HepG2 (cell line): ENCODE results near the gene BCAM. TPM values are rescaled to one million over a fixed set of nuclear protein-coding genes. Genes with fewer than 3 reads are reported as not detected.

ENCODE experiments used
- ATAC-seq: fragments of 200-7000 bp; cut with Tn5 transposase; 3 replicates; pipeline ENCODE4 v1.9.1; 2020; ENCODE audit warnings: mild to moderate bottlenecking, moderate library complexity
- BruUV-seq: library from RNA; stranded (reverse); fragments of 400-500 nt; replicated peaks from 2 replicates; lab custom pipeline; 2021; lab: Mats Ljungman, UMichigan
- CTCF ChIA-PET: fragments of 300-600 bp; formaldehyde crosslinking; extraction: SDS; loops from one replicate; lab custom pipeline; 2021; ENCODE audit warnings: low total read pairs, inconsistent platforms, low intra/inter-chr PET ratio; lab: Yijun Ruan, JAX
- POLR2A ChIA-PET: fragments of 350-600 bp; sonication (Branson Sonifier 250); formaldehyde crosslinking; loops from one replicate; lab custom pipeline; 2020; ENCODE audit warnings: antibody characterized with exemption, inconsistent platforms; lab: Yijun Ruan, JAX
- DNase-seq: peaks from one replicate; pipeline ENCODE4 v3.0.0-alpha.2; 2015; ENCODE audit warnings: low spot score
- FAIRE-seq: peaks from 3 replicates; lab custom pipeline; 2011; peaks lifted over from hg19 to GRCh38; lab: Jason Lieb, UNC
- H2AFZ ChIP-seq: one replicate; pipeline ENCODE4 v1.6.1; 2011; ENCODE audit warnings: low read length, inconsistent platforms
- H3K27ac ChIP-seq: fragments of 300-600 bp; 3 replicates; pipeline ENCODE4 v1.8.0; 2011; ENCODE audit warnings: mixed run types, mild to moderate bottlenecking, mixed read lengths, low read length, inconsistent platforms; ENCODE audit not compliant: insufficient read depth; ENCODE audit errors: extremely low read length
- H3K27me3 ChIP-seq, 2 experiments: fragments of 200-600 bp in 1 of 2; 2 replicates in 1 of 2; 3 replicates in 1 of 2; pipeline versions ENCODE4 v1.6.0 to v1.8.0; 2011; ENCODE audit warnings: low read length in 2 of 2, mild to moderate bottlenecking in 2 of 2, moderate library complexity in 2 of 2, inconsistent platforms in 1 of 2; ENCODE audit not compliant: insufficient read depth in 2 of 2, control insufficient read depth in 1 of 2
- H3K36me3 ChIP-seq, 2 experiments: fragments of 200-600 bp in 1 of 2; replicated peaks in 1 of 2; 2 replicates in 1 of 2; 3 replicates in 1 of 2; pipeline versions ENCODE4 v1.5.1 to v1.8.0; 2011; ENCODE audit warnings: low read length in 2 of 2, inconsistent platforms in 1 of 2; ENCODE audit not compliant: insufficient read depth in 2 of 2, control insufficient read depth in 1 of 2
- H3K4me1 ChIP-seq: 2 replicates; pipeline ENCODE4 v1.5.1; 2012; ENCODE audit warnings: low read length, inconsistent platforms; ENCODE audit not compliant: insufficient read depth
- H3K4me2 ChIP-seq: 2 replicates; pipeline ENCODE4 v1.6.0; 2011; ENCODE audit warnings: low read depth, low read length, inconsistent platforms
- H3K4me3 ChIP-seq, 3 experiments: fragments of 200-600 bp in 1 of 3; sonication (generic), shearing (Covaris generic) in 1 of 3; replicated peaks in 1 of 3; 2 replicates each; pipeline ENCODE4 v1.5.1; 2011 to 2016; ENCODE audit warnings: low read length in 3 of 3, inconsistent platforms in 2 of 3, low read depth in 2 of 3, mild to moderate bottlenecking in 2 of 3, control low read depth in 1 of 3, mixed read lengths in 1 of 3; ENCODE audit not compliant: insufficient read depth in 1 of 3
- H3K79me2 ChIP-seq: one replicate; pipeline ENCODE4 v1.6.1; 2011; ENCODE audit warnings: low read length, inconsistent platforms; ENCODE audit not compliant: insufficient read depth
- H3K9ac ChIP-seq: 2 replicates; pipeline ENCODE4 v1.6.0; 2011; ENCODE audit warnings: mild to moderate bottlenecking, low read depth, low read length, inconsistent platforms; ENCODE audit not compliant: insufficient read depth
- H3K9me3 ChIP-seq: 2 replicates; pipeline ENCODE4 v1.5.1; 2012; ENCODE audit warnings: mild to moderate bottlenecking, low read length
- H4K20me1 ChIP-seq: 2 replicates; pipeline ENCODE4 v1.6.0; 2011; ENCODE audit warnings: inconsistent platforms, mild to moderate bottlenecking, low read length, moderate library complexity; ENCODE audit not compliant: insufficient read depth
- FOXC1 ChIP-seq: sonication (generic); formaldehyde crosslinking; IDR thresholded peaks from 2 replicates; pipeline ENCODE4 v1.8.0; 2022; ENCODE audit warnings: mild to moderate bottlenecking, missing genetic modification reagents, borderline replicate concordance
- HNF4G ChIP-seq, 2 experiments: sonication (generic) in 1 of 2; formaldehyde crosslinking in 1 of 2; IDR thresholded peaks; 2 replicates each; pipeline versions ENCODE4 v1.4.0 to v1.6.1; 2011 to 2020; ENCODE audit warnings: borderline replicate concordance in 2 of 2, low read depth in 2 of 2, mild to moderate bottlenecking in 2 of 2, low read length in 1 of 2, missing genetic modification reagents in 1 of 2, moderate library complexity in 1 of 2
- LCORL ChIP-seq, 2 experiments: fragments of 450-650 bp in 1 of 2; sonication (generic) in 1 of 2; formaldehyde crosslinking in 1 of 2; IDR thresholded peaks; 2 replicates each; pipeline versions ENCODE4 v1.5.0 to v1.6.1; 2017 to 2020; ENCODE audit warnings: antibody characterized with exemption in 1 of 2, missing genetic modification reagents in 1 of 2
- MAZ ChIP-seq, 2 experiments: sonication (generic) in 1 of 2; formaldehyde crosslinking in 1 of 2; IDR thresholded peaks; 2 replicates each; pipeline versions ENCODE4 v1.5.0 to v1.6.1; 2012 to 2020; ENCODE audit warnings: low read depth in 2 of 2, mild to moderate bottlenecking in 2 of 2, borderline replicate concordance in 1 of 2, improper control_type of control experiment in 1 of 2, low read length in 1 of 2, missing genetic modification reagents in 1 of 2, moderate library complexity in 1 of 2
- NFYC ChIP-seq: IDR thresholded peaks from 2 replicates; pipeline ENCODE4 v1.6.1; 2016; ENCODE audit warnings: missing genetic modification reagents, missing compliant biosample characterization
- PAX8 ChIP-seq: sonication (generic); formaldehyde crosslinking; IDR thresholded peaks from 2 replicates; pipeline ENCODE4 v1.8.0; 2022; ENCODE audit warnings: mild to moderate bottlenecking, missing genetic modification reagents, borderline replicate concordance
- PITX1 ChIP-seq: sonication (generic); formaldehyde crosslinking; IDR thresholded peaks from 2 replicates; pipeline ENCODE4 v1.5.1; 2020; ENCODE audit warnings: mild to moderate bottlenecking, missing genetic modification reagents
- RARA ChIP-seq: IDR thresholded peaks from 2 replicates; pipeline ENCODE4 v1.6.1; 2016; ENCODE audit warnings: missing genetic modification reagents, missing compliant biosample characterization
- REPIN1 ChIP-seq: sonication (generic); formaldehyde crosslinking; IDR thresholded peaks from 2 replicates; pipeline ENCODE4 v1.8.0; 2022; ENCODE audit warnings: missing genetic modification reagents, low read depth, mild to moderate bottlenecking, borderline replicate concordance
- ZNF670 ChIP-seq: sonication (generic); formaldehyde crosslinking; IDR thresholded peaks from 2 replicates; pipeline ENCODE4 v1.8.0; 2022; ENCODE audit warnings: mild to moderate bottlenecking, missing genetic modification reagents, borderline replicate concordance
- ZSCAN25 ChIP-seq: sonication (generic); formaldehyde crosslinking; IDR thresholded peaks from 2 replicates; pipeline ENCODE4 v1.8.0; 2022; ENCODE audit warnings: mild to moderate bottlenecking, missing genetic modification reagents
- WGBS: methylation state at CpG from one replicate; pipeline ENCODE4 v1.1.6; 2017; ENCODE audit warnings: low lambda C conversion rate; 5-methylcytosine and 5-hydroxymethylcytosine counted together
- in situ Hi-C: cut with HindIII; loops from 2 replicates; pipeline ENCODE4 v1.10.0; 2017; ENCODE audit warnings: low pct_unique_long_range_greater_than_20kb; ENCODE audit not compliant: extremely low pct_ligation_motif_present
- intact Hi-C: fragments of 100-400 bp; cut with micrococcal nuclease; formaldehyde crosslinking; loops from one replicate; pipeline ENCODE4 v1.10.0; 2022; ENCODE audit not compliant: unreplicated experiment
- polyA plus RNA-seq, 8 experiments: library from polyadenylated mRNA; depleted of rRNA in 3 of 8; stranded (reverse) in 7 of 8; unstranded in 1 of 8; fragments of >200 nt; fragmentation: Illumina TruSeq in 4 of 8; extraction: Trizol in 4 of 8; gene quantifications; 2 replicates each; pipeline versions ENCODE4 v1.2.1 to v1.2.3, GENCODE V29; 2011 to 2016; ENCODE audit warnings: low read depth in 4 of 8, missing spikeins in 1 of 8, mixed read lengths in 1 of 8; ENCODE audit not compliant: insufficient read depth in 1 of 8
- total RNA-seq, 5 experiments: library from RNA; depleted of rRNA; stranded (reverse); fragments of >200 nt; fragmentation: Illumina TruSeq; extraction: Trizol; gene quantifications; 2 replicates each; pipeline ENCODE4 v1.2.3, GENCODE V29; 2016; ENCODE audit warnings: low read depth in 1 of 5
- TF ChIP-seq, protein P1 (sequence below): sonication (generic); IDR thresholded peaks from 2 replicates; pipeline ENCODE4 v1.6.1; 2016; ENCODE audit warnings: low read depth, borderline replicate concordance
- TF ChIP-seq, protein P2 (sequence below): IDR thresholded peaks from 2 replicates; pipeline ENCODE4 v1.4.0; 2020; ENCODE audit warnings: mild to moderate bottlenecking, missing genetic modification reagents
- TF ChIP-seq, protein P3 (sequence below): sonication (generic); formaldehyde crosslinking; IDR thresholded peaks from 2 replicates; pipeline ENCODE4 v1.4.0; 2020; ENCODE audit warnings: missing genetic modification reagents, mild to moderate bottlenecking, borderline replicate concordance

Gene BCAM
- total and polyA plus RNA-seq, 2 of the 13 experiments (the other 11 are each of a cell fraction or from before 2014, with no cell fraction given), result 51.2 to 62.7 TPM

DNA sequence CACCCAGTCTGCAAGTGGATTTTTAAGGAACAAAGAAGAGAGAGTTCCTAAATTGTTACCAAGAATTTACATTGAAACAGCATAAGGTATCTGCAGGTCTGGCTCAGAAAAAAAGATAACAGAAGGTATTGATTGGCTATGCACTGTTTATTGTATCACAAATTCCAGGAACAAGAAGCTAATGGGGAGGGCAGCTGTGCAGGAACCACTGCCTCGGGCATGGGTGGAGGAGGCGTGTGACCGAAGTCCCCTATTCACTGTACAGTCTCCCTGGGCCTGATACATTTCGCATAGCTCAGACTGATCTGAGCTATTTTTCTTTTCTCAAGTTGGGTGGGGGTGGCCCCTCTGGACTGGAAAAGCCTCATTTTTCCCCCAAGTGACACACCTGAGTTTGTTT lies 48.9 kb downstream of the BCAM start:
- Histone ChIP-seq H4K20me1 (peaks cover 16% of the 10 kb centered on the region), H2AFZ (no peak overlapping the region), H3K4me2 (peak overlapping the region; percentile 57), H3K36me3 (peaks cover 5 to 28% of the 10 kb centered on the region in 2 experiments; a peak in 4 of 5 replicates), H3K9me3 (no peaks in the 10 kb centered on the region), H3K27ac (peak overlapping the region; percentile 65), H3K27me3 (no peaks in the 10 kb centered on the region), H3K4me3 (no peak overlapping the region; a peak in 1 of 6 replicates), H3K9ac (no peak overlapping the region), H3K79me2 (peaks cover 46% of the 10 kb centered on the region), H3K4me1 (peaks cover 69% of the 10 kb centered on the region)
- BruUV-seq, result no TSS peak
- in situ Hi-C loops, result no loop called here
- whole genome bisulfite sequencing, result 20% methylated on average over 4 of the region's 4 CpGs
- FAIRE-seq (peak; percentile 36), ATAC-seq (peak; percentile 89), DNase-seq (no peak)
- ChIA-PET CTCF (no interaction called here), POLR2A (interaction anchor here (0.7 to 3.6 kb wide), 5 partner anchors 9 to 48 kb away, joined by 4 to 36 read pairs (median 11); partner anchors contain the start of genes APOE, NECTIN2 and TOMM40)
- intact Hi-C loops, result no loop called here
- TF ChIP-seq, protein P1, sequence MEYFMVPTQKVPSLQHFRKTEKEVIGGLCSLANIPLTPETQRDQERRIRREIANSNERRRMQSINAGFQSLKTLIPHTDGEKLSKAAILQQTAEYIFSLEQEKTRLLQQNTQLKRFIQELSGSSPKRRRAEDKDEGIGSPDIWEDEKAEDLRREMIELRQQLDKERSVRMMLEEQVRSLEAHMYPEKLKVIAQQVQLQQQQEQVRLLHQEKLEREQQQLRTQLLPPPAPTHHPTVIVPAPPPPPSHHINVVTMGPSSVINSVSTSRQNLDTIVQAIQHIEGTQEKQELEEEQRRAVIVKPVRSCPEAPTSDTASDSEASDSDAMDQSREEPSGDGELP, result peak; percentile 14; the same call in 1 of the 2 replicates
- TF ChIP-seq HNF4G (IDR thresholded peaks at IDR 0.05; ENCODE audit: borderline replicate concordance, low read depth, low read length) (peak; percentile 21; the same call in 1 of the 2 replicates), HNF4G (CRISPR knock-in tag; IDR thresholded peaks at IDR 0.05; ENCODE audit: borderline replicate concordance, low read depth) (no peak; the same call in 1 of the 2 replicates), ZSCAN25 (CRISPR knock-in tag) (0 out of 2 replicates have a peak, but pooled peaks have one; percentile 54), FOXC1 (CRISPR knock-in tag) (0 out of 2 replicates have a peak, but pooled peaks have one; percentile 52), MAZ (IDR thresholded peaks at IDR 0.05; ENCODE audit: borderline replicate concordance, low read depth, low read length) (no peak), MAZ (CRISPR knock-in tag; IDR thresholded peaks at IDR 0.05; ENCODE audit: low read depth) (peak; percentile 41; the same call in 1 of the 2 replicates), PAX8 (CRISPR knock-in tag) (no peak), RARA (CRISPR knock-in tag) (peak; percentile 65; the same call in 1 of the 2 replicates), NFYC (CRISPR knock-in tag) (peak; percentile 14; the same call in 1 of the 2 replicates), REPIN1 (0 out of 2 replicates have a peak, but pooled peaks have one; percentile 29), ZNF670 (CRISPR knock-in tag) (0 out of 2 replicates have a peak, but pooled peaks have one; percentile 31), PITX1 (peak; percentile 20; the same call in 1 of the 2 replicates), LCORL (IDR thresholded peaks at IDR 0.05) (no peak), LCORL (CRISPR knock-in tag; IDR thresholded peaks at IDR 0.05) (peak; percentile 67; the same call in 1 of the 2 replicates)
- TF ChIP-seq, protein P2, sequence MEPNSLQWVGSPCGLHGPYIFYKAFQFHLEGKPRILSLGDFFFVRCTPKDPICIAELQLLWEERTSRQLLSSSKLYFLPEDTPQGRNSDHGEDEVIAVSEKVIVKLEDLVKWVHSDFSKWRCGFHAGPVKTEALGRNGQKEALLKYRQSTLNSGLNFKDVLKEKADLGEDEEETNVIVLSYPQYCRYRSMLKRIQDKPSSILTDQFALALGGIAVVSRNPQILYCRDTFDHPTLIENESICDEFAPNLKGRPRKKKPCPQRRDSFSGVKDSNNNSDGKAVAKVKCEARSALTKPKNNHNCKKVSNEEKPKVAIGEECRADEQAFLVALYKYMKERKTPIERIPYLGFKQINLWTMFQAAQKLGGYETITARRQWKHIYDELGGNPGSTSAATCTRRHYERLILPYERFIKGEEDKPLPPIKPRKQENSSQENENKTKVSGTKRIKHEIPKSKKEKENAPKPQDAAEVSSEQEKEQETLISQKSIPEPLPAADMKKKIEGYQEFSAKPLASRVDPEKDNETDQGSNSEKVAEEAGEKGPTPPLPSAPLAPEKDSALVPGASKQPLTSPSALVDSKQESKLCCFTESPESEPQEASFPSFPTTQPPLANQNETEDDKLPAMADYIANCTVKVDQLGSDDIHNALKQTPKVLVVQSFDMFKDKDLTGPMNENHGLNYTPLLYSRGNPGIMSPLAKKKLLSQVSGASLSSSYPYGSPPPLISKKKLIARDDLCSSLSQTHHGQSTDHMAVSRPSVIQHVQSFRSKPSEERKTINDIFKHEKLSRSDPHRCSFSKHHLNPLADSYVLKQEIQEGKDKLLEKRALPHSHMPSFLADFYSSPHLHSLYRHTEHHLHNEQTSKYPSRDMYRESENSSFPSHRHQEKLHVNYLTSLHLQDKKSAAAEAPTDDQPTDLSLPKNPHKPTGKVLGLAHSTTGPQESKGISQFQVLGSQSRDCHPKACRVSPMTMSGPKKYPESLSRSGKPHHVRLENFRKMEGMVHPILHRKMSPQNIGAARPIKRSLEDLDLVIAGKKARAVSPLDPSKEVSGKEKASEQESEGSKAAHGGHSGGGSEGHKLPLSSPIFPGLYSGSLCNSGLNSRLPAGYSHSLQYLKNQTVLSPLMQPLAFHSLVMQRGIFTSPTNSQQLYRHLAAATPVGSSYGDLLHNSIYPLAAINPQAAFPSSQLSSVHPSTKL, result peak; percentile 69
- TF ChIP-seq, protein P3, sequence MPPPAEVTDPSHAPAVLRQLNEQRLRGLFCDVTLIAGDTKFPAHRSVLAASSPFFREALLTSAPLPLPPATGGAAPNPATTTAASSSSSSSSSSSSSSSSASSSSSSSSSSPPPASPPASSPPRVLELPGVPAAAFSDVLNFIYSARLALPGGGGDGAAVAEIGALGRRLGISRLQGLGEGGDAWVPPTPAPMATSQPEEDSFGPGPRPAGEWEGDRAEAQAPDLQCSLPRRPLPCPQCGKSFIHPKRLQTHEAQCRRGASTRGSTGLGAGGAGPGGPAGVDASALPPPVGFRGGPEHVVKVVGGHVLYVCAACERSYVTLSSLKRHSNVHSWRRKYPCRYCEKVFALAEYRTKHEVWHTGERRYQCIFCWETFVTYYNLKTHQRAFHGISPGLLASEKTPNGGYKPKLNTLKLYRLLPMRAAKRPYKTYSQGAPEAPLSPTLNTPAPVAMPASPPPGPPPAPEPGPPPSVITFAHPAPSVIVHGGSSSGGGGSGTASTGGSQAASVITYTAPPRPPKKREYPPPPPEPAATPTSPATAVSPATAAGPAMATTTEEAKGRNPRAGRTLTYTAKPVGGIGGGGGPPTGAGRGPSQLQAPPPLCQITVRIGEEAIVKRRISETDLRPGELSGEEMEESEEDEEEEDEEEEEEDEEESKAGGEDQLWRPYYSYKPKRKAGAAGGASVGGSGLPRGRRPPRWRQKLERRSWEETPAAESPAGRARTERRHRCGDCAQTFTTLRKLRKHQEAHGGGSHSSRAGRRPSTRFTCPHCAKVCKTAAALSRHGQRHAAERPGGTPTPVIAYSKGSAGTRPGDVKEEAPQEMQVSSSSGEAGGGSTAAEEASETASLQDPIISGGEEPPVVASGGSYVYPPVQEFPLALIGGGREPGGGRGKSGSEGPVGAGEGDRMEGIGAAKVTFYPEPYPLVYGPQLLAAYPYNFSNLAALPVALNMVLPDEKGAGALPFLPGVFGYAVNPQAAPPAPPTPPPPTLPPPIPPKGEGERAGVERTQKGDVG (CRISPR knock-in tag), result no peak
